ENCODE measurements around the gene SPTB.

SPTB gene

GRCh38 chr14:64849940-64850339 lies 29.8 kb downstream of the SPTB start:
- Histone ChIP-seq H3K9me3 (ENCODE audit: control insufficient read depth, low read length) (no peaks in the 10 kb centered on the region), H3K4me1 (ENCODE audit: control insufficient read depth, insufficient read depth, low read length, poor library complexity, severe bottlenecking) (peaks cover 9% of the 10 kb centered on the region), H3K4me3 (ENCODE audit: extremely low read depth, insufficient read depth, low read length, poor library complexity, severe bottlenecking) (no peak overlapping the region), H3K36me3 (ENCODE audit: control insufficient read depth, insufficient read depth, low read length) (no peaks in the 10 kb centered on the region), H3K27ac (ENCODE audit: low read depth, low read length, severe bottlenecking) (no peak overlapping the region)
- 94 to 100% methylated on average over 2 to 4 of the region's 4 CpGs for WGBS, 2 experiments (ENCODE audit: insufficient coverage in 2 of 2)

- no peaks in the 10 kb centered on the region for H3K9me3 ChIP-seq (ENCODE audit: control insufficient read depth, low read length)
- H3K27ac ChIP-seq (ENCODE audit: low read depth, low read length, severe bottlenecking), result no peak overlapping the region
- no peak overlapping the region for H3K4me3 ChIP-seq (ENCODE audit: extremely low read depth, insufficient read depth, low read length, poor library complexity, severe bottlenecking)
- WGBS, 2 experiments (ENCODE audit: insufficient coverage in 2 of 2), result no CpG with 5 or more reads among the region's 3 CpGs
- no peaks in the 10 kb centered on the region for H3K36me3 ChIP-seq (ENCODE audit: control insufficient read depth, insufficient read depth, low read length)
- peaks cover 24% of the 10 kb centered on the region for H3K4me1 ChIP-seq (ENCODE audit: control insufficient read depth, insufficient read depth, low read length, poor library complexity, severe bottlenecking)
Observed at GRCh38 chr14:64848239-64848638, 31.5 kb downstream of the SPTB start.

GRCh38 chr14:64846319-64846718 lies 33.4 kb downstream of the SPTB start:
- Histone ChIP-seq H3K27ac (ENCODE audit: low read depth, low read length, severe bottlenecking) (peak overlapping the region; percentile 72), H3K36me3 (ENCODE audit: control insufficient read depth, insufficient read depth, low read length) (no peaks in the 10 kb centered on the region), H3K4me3 (ENCODE audit: extremely low read depth, insufficient read depth, low read length, poor library complexity, severe bottlenecking) (no peak overlapping the region), H3K4me1 (ENCODE audit: control insufficient read depth, insufficient read depth, low read length, poor library complexity, severe bottlenecking) (peaks cover 33% of the 10 kb centered on the region), H3K9me3 (ENCODE audit: control insufficient read depth, low read length) (no peaks in the 10 kb centered on the region)
- WGBS, 2 experiments (ENCODE audit: insufficient coverage in 2 of 2), result 100% methylated on average over 2 to 4 of the region's 4 CpGs

- peak overlapping the region; percentile 72 for H3K27ac ChIP-seq (ENCODE audit: low read depth, low read length, severe bottlenecking)
- no peak overlapping the region for H3K4me3 ChIP-seq (ENCODE audit: extremely low read depth, insufficient read depth, low read length, poor library complexity, severe bottlenecking)
- 41% methylated on average over 5 of the region's 6 CpGs; no CpG with 5 or more reads in 1 of the 2 experiments for WGBS, 2 experiments (ENCODE audit: insufficient coverage in 2 of 2)
- H3K36me3 ChIP-seq (ENCODE audit: control insufficient read depth, insufficient read depth, low read length), result no peaks in the 10 kb centered on the region
- H3K9me3 ChIP-seq (ENCODE audit: control insufficient read depth, low read length), result no peaks in the 10 kb centered on the region
- peaks cover 35% of the 10 kb centered on the region for H3K4me1 ChIP-seq (ENCODE audit: control insufficient read depth, insufficient read depth, low read length, poor library complexity, severe bottlenecking)
Observed at GRCh38 chr14:64845878-64846277, 33.8 kb downstream of the SPTB start.

GRCh38 chr14:64844969-64845536 lies 34.7 kb downstream of the SPTB start:
- Histone ChIP-seq H3K36me3 (ENCODE audit: control insufficient read depth, insufficient read depth, low read length) (no peaks in the 10 kb centered on the region), H3K9me3 (ENCODE audit: control insufficient read depth, low read length) (no peaks in the 10 kb centered on the region), H3K4me1 (ENCODE audit: control insufficient read depth, insufficient read depth, low read length, poor library complexity, severe bottlenecking) (peaks cover 35% of the 10 kb centered on the region), H3K4me3 (ENCODE audit: extremely low read depth, insufficient read depth, low read length, poor library complexity, severe bottlenecking) (no peak overlapping the region), H3K27ac (ENCODE audit: low read depth, low read length, severe bottlenecking) (no peak overlapping the region)
- WGBS, 2 experiments (ENCODE audit: insufficient coverage in 2 of 2), result 80 to 100% methylated on average over 1 of the region's 3 CpGs

- Histone ChIP-seq H3K36me3 (ENCODE audit: control insufficient read depth, insufficient read depth, low read length) (no peaks in the 10 kb centered on the region), H3K4me3 (ENCODE audit: extremely low read depth, insufficient read depth, low read length, poor library complexity, severe bottlenecking) (no peak overlapping the region), H3K4me1 (ENCODE audit: control insufficient read depth, insufficient read depth, low read length, poor library complexity, severe bottlenecking) (peaks cover 35% of the 10 kb centered on the region), H3K27ac (ENCODE audit: low read depth, low read length, severe bottlenecking) (no peak overlapping the region), H3K9me3 (ENCODE audit: control insufficient read depth, low read length) (no peaks in the 10 kb centered on the region)
- 83 to 100% methylated on average over 1 of the region's 2 CpGs for WGBS, 2 experiments (ENCODE audit: insufficient coverage in 2 of 2)
Observed at GRCh38 chr14:64844272-64844671, 35.4 kb downstream of the SPTB start.

- no peak overlapping the region for H3K4me3 ChIP-seq (ENCODE audit: extremely low read depth, insufficient read depth, low read length, poor library complexity, severe bottlenecking)
- no peaks in the 10 kb centered on the region for H3K36me3 ChIP-seq (ENCODE audit: control insufficient read depth, insufficient read depth, low read length)
- peaks cover 35% of the 10 kb centered on the region for H3K4me1 ChIP-seq (ENCODE audit: control insufficient read depth, insufficient read depth, low read length, poor library complexity, severe bottlenecking)
- H3K9me3 ChIP-seq (ENCODE audit: control insufficient read depth, low read length), result no peaks in the 10 kb centered on the region
- 77 to 79% methylated on average over 5 to 6 of the region's 6 CpGs for WGBS, 2 experiments (ENCODE audit: insufficient coverage in 2 of 2)
- no peak overlapping the region for H3K27ac ChIP-seq (ENCODE audit: low read depth, low read length, severe bottlenecking)
Observed at GRCh38 chr14:64843548-64843947, 36.2 kb downstream of the SPTB start.

- Histone ChIP-seq H3K4me1 (ENCODE audit: control insufficient read depth, insufficient read depth, low read length, poor library complexity, severe bottlenecking) (peaks cover 35% of the 10 kb centered on the region), H3K9me3 (ENCODE audit: control insufficient read depth, low read length) (no peaks in the 10 kb centered on the region), H3K27ac (ENCODE audit: low read depth, low read length, severe bottlenecking) (peak overlapping the region; percentile 89), H3K4me3 (ENCODE audit: extremely low read depth, insufficient read depth, low read length, poor library complexity, severe bottlenecking) (no peak overlapping the region), H3K36me3 (ENCODE audit: control insufficient read depth, insufficient read depth, low read length) (no peaks in the 10 kb centered on the region)
- 78 to 87% methylated on average over 15 to 17 of the region's 18 CpGs for WGBS, 2 experiments (ENCODE audit: insufficient coverage in 2 of 2)
Observed at GRCh38 chr14:64841772-64842750, 37.6 kb downstream of the SPTB start.

GRCh38 chr14:64841121-64841651 lies 38.5 kb downstream of the SPTB start:
- H3K4me3 ChIP-seq (ENCODE audit: extremely low read depth, insufficient read depth, low read length, poor library complexity, severe bottlenecking), result no peak overlapping the region
- no peaks in the 10 kb centered on the region for H3K36me3 ChIP-seq (ENCODE audit: control insufficient read depth, insufficient read depth, low read length)
- H3K27ac ChIP-seq (ENCODE audit: low read depth, low read length, severe bottlenecking), result peak overlapping the region; percentile 89
- H3K9me3 ChIP-seq (ENCODE audit: control insufficient read depth, low read length), result no peaks in the 10 kb centered on the region
- peaks cover 35% of the 10 kb centered on the region for H3K4me1 ChIP-seq (ENCODE audit: control insufficient read depth, insufficient read depth, low read length, poor library complexity, severe bottlenecking)
- whole genome bisulfite sequencing, 2 experiments (ENCODE audit: insufficient coverage in 2 of 2), result 73 to 87% methylated on average over 2 of the region's 6 CpGs

- 86 to 89% methylated on average over 1 to 4 of the region's 5 CpGs for WGBS, 2 experiments (ENCODE audit: insufficient coverage in 2 of 2)
- H3K27ac ChIP-seq (ENCODE audit: low read depth, low read length, severe bottlenecking), result no peak overlapping the region
- H3K4me1 ChIP-seq (ENCODE audit: control insufficient read depth, insufficient read depth, low read length, poor library complexity, severe bottlenecking), result peaks cover 13% of the 10 kb centered on the region
- no peaks in the 10 kb centered on the region for H3K36me3 ChIP-seq (ENCODE audit: control insufficient read depth, insufficient read depth, low read length)
- no peaks in the 10 kb centered on the region for H3K9me3 ChIP-seq (ENCODE audit: control insufficient read depth, low read length)
- no peak overlapping the region for H3K4me3 ChIP-seq (ENCODE audit: extremely low read depth, insufficient read depth, low read length, poor library complexity, severe bottlenecking)
Observed at GRCh38 chr14:64838656-64839055, 41.1 kb downstream of the SPTB start.

Data from mesodermal cell (in vitro differentiated cells).